GM18511 (cell line): Measurements from ENCODE around the gene HACE1.
A peak's percentile ranks its signal among the peaks of the same experiment; 100 is the strongest.
"Not testable (repeated sequence)": the region's sequence is repeated elsewhere in the genome, so short reads cannot be mapped to it uniquely, and the experiment has no call there.

ENCODE experiments used
- ATAC-seq: cut with Tn5 transposase; IDR thresholded peaks from one replicate; pipeline ENCODE4 v1.9.1; 2021; ENCODE audit warnings: mild to moderate bottlenecking, moderate library complexity; ENCODE audit not compliant: unreplicated experiment

The HACE1 gene

GRCh38 chr6:104829183-104829958 is 30.3 kb downstream of the HACE1 start:
- no peak for ATAC-seq

DNA sequence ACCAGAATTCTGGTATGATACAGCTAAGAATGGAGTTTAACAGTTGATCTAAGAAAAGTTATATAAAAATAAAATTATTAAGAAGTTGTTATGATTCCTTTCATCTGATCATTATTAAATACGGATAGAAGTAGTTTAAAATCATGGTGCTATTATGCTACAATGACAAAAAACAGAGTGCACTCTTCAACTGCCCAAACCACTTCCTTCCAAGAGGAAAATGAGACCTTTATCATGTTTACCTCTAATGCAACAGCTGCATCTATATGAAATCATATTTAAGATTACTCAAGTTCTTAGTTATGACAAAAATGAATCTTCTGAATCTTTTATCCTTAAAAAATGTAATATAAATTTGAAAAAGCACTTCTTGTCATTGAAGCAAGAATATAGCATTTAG is 31.2 kb downstream of the HACE1 start:
- no peak for ATAC-seq

DNA sequence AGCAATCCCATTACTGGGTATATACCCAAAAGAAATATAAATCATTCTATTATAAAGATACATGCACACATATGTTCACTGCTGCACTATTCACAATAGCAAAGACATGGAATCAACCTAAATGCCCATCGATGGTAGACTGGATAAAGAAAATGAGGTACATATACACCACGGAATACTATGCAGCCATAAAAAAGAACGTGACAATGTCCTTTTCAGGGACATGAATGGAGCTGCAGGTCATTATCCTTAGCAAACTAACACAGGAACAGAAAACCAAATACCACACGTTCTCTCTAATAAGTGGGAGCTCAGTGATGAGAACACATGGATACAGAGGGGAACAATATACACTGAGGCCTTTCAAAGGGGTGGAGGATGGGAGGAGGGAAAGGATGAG is 38.9 kb downstream of the HACE1 start:
- ATAC-seq: not testable (repeated sequence)

GRCh38 chr6:104816125-104816524 is 43.6 kb downstream of the HACE1 start:
- no peak for ATAC-seq

GRCh38 chr6:104814743-104815142 is 45.0 kb downstream of the HACE1 start:
- ATAC-seq: no peak

DNA sequence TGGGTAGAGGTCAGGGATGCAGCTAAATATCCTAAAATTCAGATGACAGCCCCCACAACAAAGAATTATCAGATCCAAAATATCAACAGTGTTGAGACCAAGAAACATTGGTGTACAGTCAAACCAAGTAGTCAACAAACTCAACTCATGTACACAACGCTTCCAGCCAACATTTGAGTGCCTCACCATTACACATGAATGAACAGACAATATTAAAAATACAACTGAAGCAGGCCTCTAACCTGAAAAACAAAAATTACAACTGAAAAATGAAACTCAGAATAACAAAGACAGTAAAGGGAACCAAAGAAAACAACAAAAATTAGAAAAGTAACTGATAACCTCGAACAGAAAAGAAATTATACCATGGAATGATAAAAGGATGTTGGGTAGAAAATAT is 46.2 kb downstream of the HACE1 start:
- ATAC-seq: no peak

DNA sequence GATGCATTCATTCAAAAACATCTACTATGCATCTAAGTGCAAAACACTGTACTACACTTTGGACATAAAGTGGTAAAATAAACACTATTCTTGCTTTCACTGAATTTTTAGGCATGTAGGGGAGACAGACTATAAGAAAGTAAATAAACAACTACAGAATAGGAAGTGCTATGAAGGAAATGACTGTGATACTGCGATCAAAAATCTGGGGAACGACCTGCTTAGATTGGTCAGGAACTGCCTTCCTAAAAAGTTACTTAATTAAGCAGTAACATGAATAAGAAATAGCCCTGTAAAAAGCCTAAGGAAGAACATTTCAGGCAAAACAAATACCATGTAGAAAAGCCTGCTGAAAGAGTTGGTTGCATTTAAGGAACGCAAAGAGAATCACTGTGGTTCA is 50.6 kb downstream of the HACE1 start:
- no peak for ATAC-seq

GRCh38 chr6:104805335-104805734 is 54.4 kb downstream of the HACE1 start:
- ATAC-seq: not testable (repeated sequence)

- ATAC-seq: no peak
These were observed 60.5 kb downstream of the HACE1 start for GRCh38 chr6:104799134-104799657.

DNA sequence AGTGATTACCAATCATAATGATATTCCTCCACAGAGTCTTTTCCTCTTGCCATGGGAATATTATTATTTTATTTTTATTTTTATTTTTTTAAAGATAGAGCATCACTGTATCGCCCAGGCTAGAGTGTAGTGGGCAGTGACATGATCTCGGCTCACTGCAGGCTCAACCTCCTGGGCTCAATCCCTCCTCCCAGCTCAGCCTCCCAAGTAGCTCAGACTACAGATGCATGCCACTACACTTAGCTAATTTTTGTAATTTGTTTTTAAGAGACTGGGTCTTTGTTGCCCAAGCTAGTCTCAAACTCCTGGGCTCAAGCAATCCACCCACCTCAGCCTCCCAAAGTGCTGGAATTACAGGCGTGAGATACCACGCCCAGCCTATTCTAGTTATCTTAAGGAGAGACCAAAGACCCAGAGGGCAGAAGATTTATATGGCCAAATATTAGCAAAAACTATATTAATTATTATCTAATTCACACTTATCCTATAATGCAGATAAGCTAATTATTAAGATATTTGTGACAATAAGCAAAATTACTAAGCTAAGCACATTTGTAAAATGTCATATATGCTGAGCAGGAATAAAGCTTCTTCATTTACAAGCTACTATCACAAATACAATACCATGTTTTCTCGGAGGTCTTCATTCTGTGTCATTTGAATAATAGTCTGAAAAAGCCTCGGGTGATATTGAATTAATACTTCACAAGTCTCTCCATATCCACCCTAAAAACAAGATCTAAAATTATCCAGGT is 63.5 kb downstream of the HACE1 start:
- no peak for ATAC-seq

DNA sequence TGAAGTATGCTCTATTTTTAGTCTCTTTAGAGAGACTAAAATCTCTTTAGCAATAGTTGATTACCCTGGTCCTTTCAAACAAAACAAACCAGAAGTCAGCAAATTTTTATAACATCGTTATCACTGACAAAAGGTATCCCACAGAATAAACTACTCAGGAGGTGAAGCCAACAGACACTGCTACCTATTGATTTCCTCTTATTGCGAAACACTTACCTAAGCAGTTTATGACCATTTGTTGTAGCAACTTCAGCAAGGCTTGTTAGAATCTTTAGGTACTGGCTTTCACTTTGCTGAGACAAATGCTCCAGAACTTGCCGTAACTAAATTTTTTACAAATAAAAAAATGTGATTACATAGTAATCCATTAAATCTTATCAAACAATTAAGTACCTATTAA is 64.4 kb downstream of the HACE1 start:
- no peak for ATAC-seq

DNA sequence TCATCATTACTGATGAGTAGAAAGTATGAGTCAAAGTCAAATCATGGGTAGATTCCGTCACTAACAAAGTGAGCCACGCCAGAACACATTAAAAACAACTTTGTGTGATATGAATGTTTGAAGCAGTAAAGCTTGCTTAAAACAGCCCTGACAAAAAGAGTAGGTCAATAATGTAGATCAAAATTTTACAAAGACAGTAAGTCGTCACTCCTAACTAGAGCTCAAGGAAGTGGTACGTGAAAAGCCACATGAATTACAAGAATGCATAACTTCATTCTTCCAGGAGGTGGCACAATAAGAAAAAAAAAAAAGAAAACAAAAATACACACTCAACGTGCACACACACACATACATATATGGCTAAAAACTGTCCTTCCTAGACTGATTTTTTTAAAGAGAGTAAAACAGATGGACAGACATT is 69.9 kb downstream of the HACE1 start:
- peak; percentile 92 for ATAC-seq

DNA sequence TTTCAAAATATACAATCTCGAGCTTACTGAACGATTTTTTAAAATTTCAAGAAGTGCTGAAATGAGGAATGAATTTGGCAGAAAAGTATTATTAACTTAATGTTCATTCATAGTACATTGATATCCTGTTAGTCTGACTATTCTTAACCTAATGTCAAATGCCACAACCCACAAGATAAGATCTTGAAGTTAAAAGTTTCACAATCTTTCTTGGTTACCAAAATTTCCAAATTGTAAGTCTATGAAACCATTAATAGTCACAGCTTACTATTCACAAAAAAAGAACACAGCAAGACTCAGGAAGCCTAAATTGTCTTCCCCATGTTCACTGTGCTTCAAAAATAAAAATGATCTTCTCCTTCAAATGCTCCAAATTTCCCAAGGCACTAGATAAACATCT is 71.3 kb downstream of the HACE1 start:
- no peak for ATAC-seq

GRCh38 chr6:104787305-104787704 is 72.4 kb downstream of the HACE1 start:
- ATAC-seq: no peak

DNA sequence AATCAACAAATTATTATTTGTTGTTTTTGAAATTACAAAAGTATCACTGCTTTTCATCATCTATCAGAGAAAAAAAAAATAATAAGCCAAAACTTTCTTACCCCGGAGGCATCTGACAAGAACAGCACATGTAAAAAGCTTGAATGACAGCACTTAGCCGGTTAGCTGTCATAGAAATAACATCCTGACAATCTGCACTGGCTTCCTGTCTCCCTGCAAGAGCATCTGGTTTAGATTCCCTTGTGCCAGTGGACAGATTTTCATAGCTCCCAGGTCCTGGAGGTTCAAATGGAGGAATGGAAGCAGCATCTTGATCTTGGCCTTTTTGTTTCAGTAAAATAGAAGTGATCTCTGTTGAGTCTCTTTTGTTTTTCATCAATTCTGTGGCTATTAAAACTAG is 74.8 kb downstream of the HACE1 start:
- no peak for ATAC-seq

DNA sequence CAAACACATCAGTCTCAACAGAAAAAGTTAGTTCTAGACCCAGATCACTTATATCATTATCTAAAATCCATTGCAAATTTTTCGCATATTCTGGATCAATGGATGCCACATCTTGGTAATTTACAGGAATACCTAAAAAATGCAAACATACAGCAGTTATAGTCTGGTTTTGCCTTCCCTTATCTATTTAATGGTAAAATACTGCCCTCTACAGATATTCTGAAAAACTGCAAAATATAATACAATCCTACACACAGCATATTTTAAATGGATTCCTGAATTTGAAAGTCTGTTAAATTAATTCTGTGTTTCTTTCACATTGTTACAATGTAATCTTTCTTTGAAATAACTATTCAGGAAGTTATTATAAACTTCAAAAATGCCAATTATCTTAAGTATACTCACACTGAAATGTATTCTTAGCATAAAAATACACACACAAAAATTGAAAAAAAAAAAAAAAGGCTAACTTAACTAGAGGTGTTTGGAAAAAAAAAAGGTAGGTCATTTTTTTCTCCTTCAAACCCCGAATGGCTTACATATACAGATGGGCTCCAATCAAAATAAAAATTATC is 88.4 kb downstream of the HACE1 start:
- ATAC-seq: peak; percentile 92

- no peak for ATAC-seq
These were observed 90.8 kb downstream of the HACE1 start for GRCh38 chr6:104768906-104769305.

- ATAC-seq: no peak
These were observed 93.1 kb downstream of the HACE1 start for GRCh38 chr6:104766595-104766994.

- no peak for ATAC-seq
These were observed 104.8 kb downstream of the HACE1 start for GRCh38 chr6:104754788-104755409.

GRCh38 chr6:104753251-104753650 is 106.5 kb downstream of the HACE1 start:
- ATAC-seq: no peak

DNA sequence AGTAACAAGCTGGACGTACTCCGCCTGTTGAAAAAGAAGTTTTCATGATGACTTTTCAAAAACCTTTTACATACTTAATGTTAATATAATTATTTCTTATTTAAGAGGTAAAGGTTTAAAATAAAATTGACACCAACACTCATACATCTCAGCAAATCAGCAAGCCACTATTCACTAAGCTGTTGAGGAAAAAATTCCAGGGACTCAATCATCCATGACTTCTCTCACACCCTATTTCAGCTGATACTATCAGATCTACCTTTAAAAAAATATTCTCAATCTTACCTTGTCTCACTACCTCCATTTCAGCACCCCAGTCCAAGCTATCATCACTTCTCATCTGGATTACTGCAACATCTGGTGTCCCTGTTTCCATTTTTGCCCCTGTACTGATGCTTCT is 109.3 kb downstream of the HACE1 start:
- ATAC-seq: no peak
